ENCODE measurements around the gene CEP112. TPM values are rescaled to one million over a fixed set of nuclear protein-coding genes. Genes with fewer than 3 reads are reported as not detected.
"Not testable (repeated sequence)": the region's sequence is repeated elsewhere in the genome, so short reads cannot be mapped to it uniquely, and the experiment has no call there.

Gene CEP112
- total RNA-seq, 1 donor from 2014 or later = 20.7 TPM

DNA sequence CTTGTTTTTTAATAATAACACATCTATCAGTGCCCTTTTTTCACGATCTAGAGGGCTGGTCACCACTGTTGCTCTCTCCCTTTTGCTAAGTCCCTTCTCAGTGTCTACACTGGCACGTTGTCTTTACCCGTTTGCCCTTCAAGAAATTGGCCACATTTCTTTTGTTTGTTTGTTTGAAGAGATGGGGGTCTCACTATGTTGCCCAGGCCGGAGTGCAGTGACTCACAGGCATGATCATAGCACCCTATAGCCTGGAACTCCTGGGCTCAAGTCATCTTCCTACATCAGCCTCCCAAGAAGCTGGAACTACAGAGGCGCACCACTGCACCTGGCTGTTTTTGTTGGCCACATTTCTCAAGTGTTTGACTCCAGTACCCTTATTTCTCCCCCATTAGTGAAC, 492.5 kb downstream of the CEP112 start:
- DNase-seq (no peak), ATAC-seq (ENCODE audit: poor library complexity) (no peak)
- intact Hi-C loops (cut with DNase I) = no loop called here

DNA sequence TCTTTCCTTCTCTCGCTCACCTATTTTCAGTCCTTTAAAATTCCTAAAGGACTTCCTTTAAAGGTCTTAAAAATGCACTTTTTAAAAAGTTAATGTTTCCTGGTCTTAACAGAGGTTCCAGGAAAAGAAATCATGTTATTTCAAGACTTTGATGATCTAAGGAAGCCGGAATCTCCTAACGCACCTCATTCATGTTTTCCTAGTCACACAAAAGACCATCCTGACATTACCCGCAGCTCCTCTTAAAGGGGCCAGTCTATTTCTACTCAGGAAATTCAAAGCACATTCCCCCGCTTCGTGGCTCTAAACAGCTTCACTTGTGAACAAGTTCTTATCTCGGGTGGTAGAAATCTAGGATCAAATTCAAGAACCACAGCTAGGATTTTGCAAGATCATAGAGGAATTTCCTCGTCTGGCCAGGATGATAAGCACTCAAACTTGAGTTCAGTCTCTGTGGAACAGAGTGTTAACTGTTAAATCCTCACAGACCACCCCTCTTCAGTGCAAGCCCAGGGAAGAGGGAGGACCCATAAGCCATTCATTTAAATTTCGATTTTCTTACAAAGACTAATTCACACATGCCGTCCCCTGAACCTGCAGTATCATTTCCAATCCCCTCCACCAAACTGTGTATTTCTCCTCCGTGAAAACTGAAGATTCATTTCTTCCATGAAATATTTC, 493.4 kb downstream of the CEP112 start:
- intact Hi-C loops (cut with DNase I) = no loop called here
- ATAC-seq (ENCODE audit: poor library complexity) = no peak

DNA sequence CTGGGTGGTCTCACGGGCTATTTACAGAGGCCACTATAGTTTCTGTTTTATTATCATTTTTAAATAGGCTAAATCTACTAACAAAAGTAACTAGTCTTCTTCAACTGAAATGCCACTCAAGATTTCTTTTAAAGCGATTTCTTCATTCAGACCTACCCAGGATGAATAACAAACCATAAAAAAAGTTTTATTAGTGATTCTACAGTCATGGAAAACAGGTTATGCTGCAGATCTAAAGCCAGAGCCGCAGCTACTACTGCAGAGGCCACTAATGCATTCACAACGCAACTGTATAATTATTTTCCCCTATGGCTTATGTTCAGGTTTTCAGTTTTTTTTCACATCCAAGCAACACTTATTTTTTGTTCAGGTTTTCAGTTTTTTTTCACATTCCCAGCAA, 494.3 kb downstream of the CEP112 start:
- intact Hi-C loops (cut with DNase I) = no loop called here
- DNase-seq = no peak
- no peak for ATAC-seq (ENCODE audit: poor library complexity)

More for the DNA sequence above, 493.4 kb downstream of the CEP112 start:
- DNase-seq = no peak

DNA sequence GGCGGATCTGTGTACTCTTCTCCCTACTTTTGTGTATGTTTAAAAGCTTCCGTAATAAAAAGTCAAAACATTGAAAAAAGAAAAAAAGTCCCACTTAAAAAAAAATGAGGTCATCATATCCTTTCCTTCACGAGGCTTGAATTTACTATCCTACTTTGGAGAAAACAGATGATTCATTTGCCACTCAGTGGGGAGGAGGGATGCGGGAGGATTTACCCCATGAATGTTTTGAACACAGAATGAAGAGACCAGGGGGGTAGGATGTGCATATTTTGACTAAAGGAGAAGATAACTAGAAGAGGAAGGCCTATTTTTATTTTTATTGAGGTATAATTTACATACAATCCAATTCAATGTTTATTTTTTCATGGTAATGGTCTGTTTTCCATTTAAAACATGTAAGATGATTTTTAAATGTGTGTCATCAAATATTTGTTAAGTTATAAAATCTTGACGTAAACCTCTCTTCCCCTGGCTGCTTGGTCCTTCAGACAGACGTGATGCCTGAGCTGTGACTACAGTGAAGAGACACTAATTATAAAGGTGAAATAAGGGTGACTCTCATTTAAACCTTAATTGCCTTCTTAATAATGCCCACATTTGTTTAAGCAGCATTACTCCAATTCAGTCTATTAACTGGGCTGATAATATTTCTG, 495.1 kb downstream of the CEP112 start:
- DNase-seq (no peak), ATAC-seq (ENCODE audit: poor library complexity) (no peak)
- intact Hi-C loops (cut with DNase I) = no loop called here

DNA sequence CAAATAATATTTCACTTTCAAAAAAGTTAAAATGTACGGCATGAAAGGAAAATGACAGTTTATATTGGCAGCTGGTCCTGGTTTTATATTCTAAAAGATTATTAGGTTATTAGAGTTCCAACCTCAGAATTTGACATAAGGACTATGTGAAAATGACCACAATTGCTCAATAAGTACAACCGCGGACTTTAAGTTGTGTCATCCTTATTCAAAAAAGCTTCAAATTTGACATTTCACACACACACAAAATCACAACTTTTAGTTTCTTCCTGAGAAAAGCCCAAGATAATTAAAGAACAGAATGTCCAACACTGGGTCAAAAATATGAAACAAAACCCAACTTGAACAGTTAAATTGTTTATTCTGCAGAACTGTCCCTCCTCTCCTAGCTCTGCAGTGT, 497.3 kb downstream of the CEP112 start:
- DNase-seq (no peak), ATAC-seq (ENCODE audit: poor library complexity) (no peak)
- intact Hi-C loops (cut with DNase I) = no loop called here

DNA sequence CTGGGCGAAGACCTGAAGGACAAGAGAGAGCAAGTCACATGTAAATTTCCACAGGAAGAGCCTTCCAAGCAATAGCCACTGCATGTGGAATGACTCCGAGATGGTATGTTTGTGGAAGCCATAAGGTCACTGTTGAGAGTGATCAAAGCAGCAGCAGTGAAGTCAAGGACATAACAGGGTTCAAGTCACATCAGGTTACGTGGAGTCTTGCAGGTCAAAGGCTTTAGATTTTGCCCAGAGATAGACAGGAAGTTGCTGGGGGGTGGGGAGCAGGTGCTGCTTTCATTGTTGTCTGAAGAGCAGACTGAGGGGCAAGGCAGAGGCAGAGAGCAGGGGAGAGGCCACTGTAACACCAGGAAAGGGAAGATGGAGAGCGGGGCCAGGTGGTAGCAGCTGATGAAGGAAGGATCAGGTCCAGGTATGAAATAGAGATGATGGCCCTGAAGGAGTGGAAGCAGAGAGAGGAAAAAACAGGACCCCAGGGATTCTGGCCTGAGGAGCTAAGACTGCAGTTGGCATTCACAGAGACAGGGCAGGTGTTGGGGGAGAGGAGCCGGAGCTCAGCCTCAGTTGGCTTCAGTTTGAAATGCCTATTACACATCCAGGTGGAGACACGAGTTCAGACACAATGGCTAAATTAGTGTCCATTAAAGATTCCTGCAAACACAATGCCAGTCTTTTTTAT, 501.2 kb downstream of the CEP112 start:
- no peak for ATAC-seq (ENCODE audit: poor library complexity)
- no peak for DNase-seq
- intact Hi-C loops (cut with DNase I) = no loop called here

DNA sequence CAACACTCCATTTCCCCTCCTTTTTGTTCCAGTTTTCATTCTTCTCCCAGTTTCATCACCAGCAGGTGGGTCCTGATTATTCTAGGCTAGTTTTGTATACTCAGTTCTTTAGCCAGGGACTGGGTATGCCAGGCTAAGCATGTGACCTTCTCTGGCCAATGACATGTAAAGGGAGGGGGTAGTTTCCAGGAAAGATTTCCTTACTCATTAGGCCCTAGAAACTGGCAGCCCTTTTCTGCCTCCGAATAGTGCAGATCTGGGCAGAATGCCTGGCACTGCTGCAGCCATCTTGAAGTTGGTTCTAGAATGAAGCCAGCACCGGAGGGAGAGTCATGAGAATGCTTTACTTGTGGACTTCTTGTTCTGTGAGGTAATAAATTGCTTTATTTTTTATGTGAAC, 503.6 kb downstream of the CEP112 start:
- no peak for ATAC-seq (ENCODE audit: poor library complexity)
- intact Hi-C loops (cut with DNase I) = no loop called here
- no peak for DNase-seq

DNA sequence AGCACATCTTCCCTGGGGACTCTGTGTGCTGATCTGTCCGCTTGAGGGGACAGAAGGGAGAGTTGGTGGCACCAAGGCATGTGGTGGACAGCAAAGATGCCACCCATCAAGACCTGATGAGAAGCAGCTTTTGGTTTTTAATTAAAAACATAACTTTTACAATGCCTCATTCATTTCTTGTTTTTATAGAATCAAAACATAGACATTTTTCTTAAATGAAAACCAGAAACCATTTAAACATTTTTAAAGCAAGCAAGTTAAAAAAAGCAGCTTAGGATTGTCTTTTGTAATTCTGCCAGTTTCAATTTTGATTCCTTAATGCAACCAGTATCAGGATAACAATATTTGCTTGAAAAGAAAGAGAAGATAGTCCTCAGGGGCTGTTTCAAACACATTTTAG, 506.8 kb downstream of the CEP112 start:
- ATAC-seq (ENCODE audit: poor library complexity) = no peak
- intact Hi-C loops (cut with DNase I) = no loop called here
- no peak for DNase-seq

DNA sequence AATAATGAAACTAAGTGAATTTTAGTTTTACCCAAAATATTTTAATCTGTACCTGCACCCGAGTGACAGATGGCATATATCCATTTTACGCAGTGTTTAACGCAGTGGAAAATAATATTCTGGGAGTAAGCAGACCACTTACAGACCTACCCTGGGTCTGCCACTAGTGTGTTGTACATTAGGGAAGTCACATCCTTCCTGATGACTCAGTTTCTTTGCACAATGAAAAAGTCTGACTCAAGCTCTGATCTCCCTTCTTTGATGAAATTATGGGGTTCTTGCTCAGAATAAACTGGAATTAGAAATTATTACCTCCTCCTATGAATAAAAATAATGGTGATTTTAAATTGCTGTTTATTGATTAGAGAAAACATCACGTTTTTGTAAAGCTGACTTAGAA, 507.3 kb downstream of the CEP112 start:
- intact Hi-C loops (cut with DNase I) = no loop called here
- DNase-seq (no peak), ATAC-seq (ENCODE audit: poor library complexity) (no peak)

DNA sequence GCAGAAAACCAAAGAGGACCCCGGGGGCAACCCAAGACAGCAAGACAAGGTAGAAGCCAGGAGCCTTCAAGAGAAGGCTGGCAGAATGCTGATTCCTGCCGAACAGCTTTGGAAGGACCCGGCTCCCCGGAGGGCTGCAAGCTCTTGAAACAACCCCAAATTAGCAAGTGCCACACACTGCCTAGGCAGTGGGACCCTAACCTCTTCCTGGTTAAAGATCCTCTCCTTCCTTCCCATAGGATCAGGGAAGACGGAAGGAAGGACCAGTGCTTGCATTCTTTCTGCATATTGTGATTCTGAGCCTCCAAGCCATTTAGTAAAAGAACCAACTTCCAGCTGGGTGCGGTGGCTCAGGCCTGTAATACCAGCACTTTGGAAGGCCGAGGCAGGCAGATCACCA, 508.5 kb downstream of the CEP112 start:
- ATAC-seq (ENCODE audit: poor library complexity) (no peak), DNase-seq (no peak)
- intact Hi-C loops (cut with DNase I) = no loop called here

DNA sequence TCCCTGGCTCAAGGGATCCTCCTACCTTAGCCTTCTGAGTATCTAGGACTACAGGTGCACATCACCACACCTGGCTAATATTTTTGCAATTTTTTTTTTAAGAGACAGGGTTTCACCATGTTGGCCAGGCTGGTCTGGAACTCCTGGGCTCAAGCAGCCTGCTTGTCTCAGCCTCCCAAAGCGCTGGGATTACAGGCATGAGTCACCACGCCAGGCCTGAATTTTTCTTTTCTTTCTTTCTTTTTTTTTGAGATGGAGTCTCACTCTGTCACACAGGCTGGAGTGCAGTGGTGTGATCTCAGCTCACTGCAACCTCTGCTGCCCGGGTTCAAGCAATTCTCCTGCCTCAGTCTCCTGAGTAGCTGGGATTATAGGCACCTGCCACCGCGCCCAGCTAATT, 510.2 kb downstream of the CEP112 start:
- intact Hi-C loops (cut with DNase I); DNase-seq; ATAC-seq (ENCODE audit: poor library complexity): not testable (repeated sequence)

DNA sequence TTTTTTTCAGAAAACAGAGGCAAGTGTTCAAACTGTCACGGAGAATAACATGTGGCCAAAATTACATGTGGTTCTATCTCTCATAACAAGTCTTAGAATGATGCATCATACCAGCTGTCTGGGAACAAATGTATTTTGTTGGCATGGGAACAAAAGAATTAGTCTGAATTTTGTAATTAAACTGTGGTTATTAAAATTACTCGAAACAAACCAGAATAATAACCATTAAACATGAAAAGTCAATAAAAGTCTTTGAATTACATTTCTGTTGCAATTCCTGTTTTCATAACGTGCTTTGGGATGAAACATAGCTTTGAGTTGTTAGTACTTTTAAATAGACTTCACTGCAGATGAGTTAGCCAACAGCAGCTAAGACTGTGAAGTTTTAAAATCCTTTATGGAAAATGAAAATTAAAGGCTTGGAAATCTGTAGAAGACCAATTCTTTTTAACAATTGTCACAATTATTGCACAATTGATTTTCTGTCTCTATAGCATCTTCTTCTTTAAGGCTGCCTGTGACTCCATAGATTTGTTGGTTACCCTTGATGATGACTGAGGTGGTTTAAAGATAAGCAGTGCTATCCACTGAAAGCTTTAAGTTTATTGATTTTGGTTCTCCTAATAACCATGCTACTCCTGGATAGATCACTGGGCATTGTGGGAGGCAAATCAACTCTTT, 512.6 kb downstream of the CEP112 start:
- intact Hi-C loops (cut with DNase I) = no loop called here

DNA sequence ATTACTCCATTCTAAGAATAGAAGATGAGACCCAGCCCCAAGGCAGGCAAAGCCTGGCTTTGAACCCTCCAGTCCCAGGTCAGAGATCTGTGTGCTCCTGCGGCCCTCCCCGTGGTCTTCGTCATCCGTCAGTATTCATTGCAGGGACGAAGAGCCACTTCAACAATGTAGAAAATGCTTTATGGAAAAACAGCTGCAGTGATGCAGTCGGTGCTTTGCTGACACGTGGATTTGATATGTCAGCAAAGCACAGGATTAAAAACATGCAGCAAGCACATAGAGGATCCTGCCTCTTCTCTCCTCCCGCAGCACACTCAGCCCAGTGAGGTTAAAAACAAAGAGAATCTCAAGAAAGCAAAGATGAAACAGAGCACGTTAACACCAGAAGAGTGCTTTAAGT, 513.4 kb downstream of the CEP112 start:
- intact Hi-C loops (cut with DNase I) = no loop called here
- no peak for DNase-seq
- no peak for ATAC-seq (ENCODE audit: poor library complexity)

More for the DNA sequence above, 512.6 kb downstream of the CEP112 start:
- ATAC-seq (ENCODE audit: poor library complexity) (no peak), DNase-seq (no peak)

DNA sequence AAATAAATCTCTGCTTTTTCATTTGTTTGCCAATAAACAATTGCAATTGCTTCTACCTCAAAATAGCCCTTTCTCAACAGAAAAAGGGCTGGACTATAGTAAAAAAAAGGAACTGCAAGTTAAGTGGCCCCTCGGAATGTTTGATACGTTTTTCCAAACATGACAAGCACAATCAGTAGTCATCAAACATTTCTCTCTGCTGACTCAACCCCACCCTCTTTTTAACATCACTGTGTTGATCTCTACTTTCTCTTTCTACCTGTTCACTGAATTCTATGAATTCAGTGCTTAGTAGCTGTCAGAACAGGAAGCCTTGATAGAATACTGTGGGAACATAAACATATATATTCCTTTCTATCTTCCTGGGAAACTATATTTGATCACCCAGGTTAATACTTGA, 514.0 kb downstream of the CEP112 start:
- no peak for DNase-seq
- ATAC-seq (ENCODE audit: poor library complexity) = no peak
- intact Hi-C loops (cut with DNase I) = no loop called here

DNA sequence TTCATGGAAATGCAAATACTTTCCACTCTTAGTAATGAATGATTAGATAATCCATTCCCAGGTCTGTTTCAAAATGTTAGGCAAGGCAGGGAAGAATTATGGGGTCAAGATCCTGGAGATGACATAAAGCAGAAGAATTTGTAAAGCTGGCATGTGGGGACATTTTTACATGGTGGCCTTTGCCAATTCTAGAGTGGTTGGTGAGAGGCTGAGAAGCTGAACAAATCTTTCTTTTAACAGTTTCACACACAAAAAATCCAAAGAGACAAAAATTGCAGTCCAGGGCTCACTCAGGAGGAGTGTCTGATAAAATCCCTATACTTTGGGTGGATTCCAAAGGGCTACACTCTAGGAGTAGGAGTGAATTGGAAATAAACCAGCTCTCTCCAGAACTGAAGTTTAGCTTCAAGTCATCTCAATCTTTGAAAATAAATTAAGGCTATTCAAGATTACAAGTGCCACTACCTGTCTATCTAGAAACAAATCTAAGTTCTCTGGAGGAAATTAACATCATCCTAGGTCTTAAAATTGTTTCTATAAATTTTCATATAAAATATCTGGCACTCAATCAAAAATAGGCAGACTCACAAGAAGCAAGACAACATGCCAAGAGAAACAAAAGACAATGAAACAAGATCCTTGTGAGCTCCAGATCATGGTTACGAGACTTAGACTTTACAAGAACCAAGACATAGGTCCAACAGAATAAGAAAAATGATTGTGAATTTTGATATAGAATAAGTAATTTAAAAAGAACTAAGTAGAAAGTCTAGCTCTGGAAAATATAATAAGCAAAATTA, 517.5 kb downstream of the CEP112 start:
- intact Hi-C loops (cut with DNase I) = no loop called here
- ATAC-seq (ENCODE audit: poor library complexity) = no peak

DNA sequence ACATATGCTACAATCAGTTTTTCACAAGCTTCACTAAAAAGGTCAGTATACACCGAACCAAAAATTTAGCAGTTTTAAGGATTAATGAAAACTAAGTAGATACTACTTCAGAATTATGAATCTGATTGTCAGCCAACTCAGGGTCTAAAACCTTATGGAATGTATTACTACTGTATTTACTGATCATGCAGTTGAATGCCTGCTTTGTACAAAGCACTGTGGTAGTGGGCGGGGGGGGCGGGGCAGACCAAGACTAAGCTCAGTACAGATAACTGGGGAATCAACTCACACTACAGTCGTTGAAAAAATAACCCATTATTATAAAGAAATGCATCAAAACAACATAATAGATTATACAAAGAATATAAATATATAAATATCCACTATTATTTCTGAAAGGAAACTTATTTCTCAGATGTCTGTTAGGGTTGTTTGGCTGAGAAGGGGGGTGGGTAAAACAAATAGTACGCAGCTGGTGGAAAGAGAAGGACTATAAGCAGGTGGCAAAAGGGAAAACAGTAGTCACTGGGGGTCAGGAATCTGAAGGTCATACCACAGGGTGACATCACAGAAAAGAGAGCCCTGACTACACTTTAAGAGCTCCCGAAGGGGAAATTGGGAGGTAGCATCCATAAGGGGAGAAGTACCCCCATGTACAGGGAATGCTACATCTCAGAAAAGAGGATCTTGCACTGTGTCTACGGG, 521.1 kb downstream of the CEP112 start:
- intact Hi-C loops (cut with DNase I) = no loop called here
- DNase-seq (no peak), ATAC-seq (ENCODE audit: poor library complexity) (no peak)

More for the DNA sequence above, 517.5 kb downstream of the CEP112 start:
- no peak for DNase-seq

DNA sequence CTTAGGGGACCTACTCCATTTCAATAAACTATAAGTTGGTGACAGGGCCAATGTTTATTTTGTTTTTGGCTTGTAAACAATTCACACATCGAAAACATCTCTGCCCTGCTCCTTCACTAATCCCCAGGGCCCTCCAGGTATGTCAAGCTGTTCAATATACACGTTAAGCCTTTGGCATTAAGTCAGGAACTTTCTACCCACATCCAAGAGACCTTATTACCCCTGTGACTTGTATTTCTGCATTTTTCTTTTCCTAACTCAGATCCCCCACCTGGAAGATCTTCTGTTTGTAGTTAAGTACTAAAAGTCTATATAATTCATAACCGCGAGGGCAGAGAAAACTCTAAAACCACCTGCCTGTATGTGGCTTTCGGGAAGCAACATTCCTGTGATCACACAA, 523.7 kb downstream of the CEP112 start:
- intact Hi-C loops (cut with DNase I) = no loop called here
- ATAC-seq (ENCODE audit: poor library complexity) = no peak

DNA sequence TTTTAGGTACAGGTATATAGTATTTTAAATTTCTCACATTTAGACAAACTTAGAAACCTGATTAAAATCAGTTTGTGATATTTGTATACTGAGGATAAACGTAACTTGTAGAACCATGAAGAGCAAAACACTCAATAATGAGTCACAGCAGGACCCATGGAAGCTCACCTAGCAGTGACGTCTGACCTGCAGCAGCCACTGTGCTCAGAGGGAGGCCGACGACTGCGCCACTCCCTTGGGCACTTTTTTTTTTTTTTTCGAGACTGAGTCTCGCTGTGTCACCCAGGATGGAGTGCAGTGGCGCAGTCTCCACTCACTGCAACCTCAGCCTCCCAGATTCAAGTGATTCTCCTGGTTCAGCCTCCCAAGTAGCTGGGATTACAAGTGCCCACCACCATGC, 524.3 kb downstream of the CEP112 start:
- intact Hi-C loops (cut with DNase I) = no loop called here
- DNase-seq = no peak
- ATAC-seq (ENCODE audit: poor library complexity) = no peak

More for the DNA sequence above, 523.7 kb downstream of the CEP112 start:
- no peak for DNase-seq
